Measurements from ENCODE around the gene OR1F1. TPM values are rescaled to one million over a fixed set of nuclear protein-coding genes. Genes with fewer than 3 reads are reported as not detected.

Gene OR1F1
- polyA plus RNA-seq, 1 of the 3 experiments (the other 2 are of a cell fraction): 0.71 TPM

- H3K4me3 ChIP-seq (ENCODE audit: low read depth in 2 of 2, low read length in 1 of 2): no peak overlapping the region
- 38% methylated on average over 3 of the region's 3 CpGs for WGBS (ENCODE audit: low lambda C conversion rate)
- H3K36me3 ChIP-seq (replicated peaks in 1 of 2; ENCODE audit: control insufficient read depth in 1 of 2, insufficient read depth in 2 of 2, low read length in 1 of 2): no peaks in the 10 kb centered on the region
- H2AFZ ChIP-seq (ENCODE audit: low read depth): no peak overlapping the region
- no peak for DNase-seq
- H3K4me1 ChIP-seq (ENCODE audit: control insufficient read depth in 1 of 2, insufficient read depth in 2 of 2, low read depth in 1 of 2, low read length in 1 of 2): no peaks in the 10 kb centered on the region
- H4K20me1 ChIP-seq (ENCODE audit: insufficient read depth): no peaks in the 10 kb centered on the region
- TF ChIP-seq TEAD4 (IDR thresholded peaks at IDR 0.05; ENCODE audit: borderline replicate concordance, insufficient read depth) (no peak), SIN3A (IDR thresholded peaks at IDR 0.05; ENCODE audit: borderline replicate concordance, low read depth, low read length) (no peak), GABPA (IDR thresholded peaks at IDR 0.05; ENCODE audit: low read depth) (no peak), RAD21 (IDR thresholded peaks at IDR 0.05; ENCODE audit: low read length) (no peak), POLR2AphosphoS5 (IDR thresholded peaks at IDR 0.05; ENCODE audit: low read depth, low read length) (no peak), MXI1 (IDR thresholded peaks at IDR 0.05; ENCODE audit: low read depth, low read length) (no peak), MAX (IDR thresholded peaks at IDR 0.05; ENCODE audit: low read depth) (no peak), ELF1 (IDR thresholded peaks at IDR 0.05) (no peak), RFX5 (IDR thresholded peaks at IDR 0.05; ENCODE audit: low read length) (no peak), NRF1 (IDR thresholded peaks at IDR 0.05; ENCODE audit: low read depth, low read length) (no peak), TAF1 (IDR thresholded peaks at IDR 0.05; ENCODE audit: borderline replicate concordance, low read depth, low read length) (no peak), FOXM1 (IDR thresholded peaks at IDR 0.05; ENCODE audit: low read depth) (no peak), YY1 (IDR thresholded peaks at IDR 0.05; ENCODE audit: low read depth) (no peak), FOXJ3 (CRISPR knock-in tag; IDR thresholded peaks at IDR 0.05) (no peak), CHD2 (IDR thresholded peaks at IDR 0.05; ENCODE audit: low read length, partially characterized antibody) (no peak), RCOR1 (IDR thresholded peaks at IDR 0.05; ENCODE audit: low read length) (no peak), REST (IDR thresholded peaks at IDR 0.05; ENCODE audit: low read depth, low read length) (no peak)
- TF ChIP-seq, protein P1, sequence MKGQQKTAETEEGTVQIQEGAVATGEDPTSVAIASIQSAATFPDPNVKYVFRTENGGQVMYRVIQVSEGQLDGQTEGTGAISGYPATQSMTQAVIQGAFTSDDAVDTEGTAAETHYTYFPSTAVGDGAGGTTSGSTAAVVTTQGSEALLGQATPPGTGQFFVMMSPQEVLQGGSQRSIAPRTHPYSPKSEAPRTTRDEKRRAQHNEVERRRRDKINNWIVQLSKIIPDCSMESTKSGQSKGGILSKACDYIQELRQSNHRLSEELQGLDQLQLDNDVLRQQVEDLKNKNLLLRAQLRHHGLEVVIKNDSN (IDR thresholded peaks at IDR 0.05; ENCODE audit: borderline replicate concordance, low read depth): no peak
- ChIA-PET POLR2A (no interaction called here), CTCF (no interaction called here)
- H3K9ac ChIP-seq: no peak overlapping the region
- no peaks in the 10 kb centered on the region for H3F3A ChIP-seq (replicated peaks; ENCODE audit: insufficient read depth)
- no peaks in the 10 kb centered on the region for H3K9me2 ChIP-seq
- no peaks in the 10 kb centered on the region for H3K79me2 ChIP-seq (ENCODE audit: insufficient read depth)
- no peak overlapping the region for H3K27ac ChIP-seq (ENCODE audit: low read depth in 2 of 2, low read length in 1 of 2)
- H3K9me3 ChIP-seq: no peaks in the 10 kb centered on the region
- peaks cover 13% of the 10 kb centered on the region; the same call in 1 of the 2 replicates for H3K27me3 ChIP-seq (ENCODE audit: insufficient read depth)
- no peak overlapping the region for H3K4me2 ChIP-seq
These were observed 24.0 kb downstream of the OR1F1 start for GRCh38 chr16:3212006-3212405.
